Mesenchymal stem cell (in vitro differentiated cells and primary cell): ENCODE data around the gene SLAMF8.

Experiments used
- DNase-seq: peaks from one replicate; pipeline ENCODE4 v3.0.0-alpha.2; 2013
- H2AFZ ChIP-seq: one replicate; pipeline ENCODE4 v1.6.1; 2013; ENCODE audit warnings: low read depth, mild to moderate bottlenecking, control low read depth, inconsistent platforms, low read length, moderate library complexity
- H2AK5ac ChIP-seq: 2 replicates; pipeline ENCODE4 v1.6.1; 2013; ENCODE audit warnings: low read length, moderate library complexity, mild to moderate bottlenecking, inconsistent platforms; ENCODE audit not compliant: severe bottlenecking
- H2BK120ac ChIP-seq: one replicate; pipeline ENCODE4 v1.6.1; 2013; ENCODE audit warnings: low read depth, mild to moderate bottlenecking, inconsistent platforms, low read length, moderate library complexity
- H2BK12ac ChIP-seq, 2 experiments: one replicate each; pipeline ENCODE4 v1.6.1; 2013; ENCODE audit warnings: inconsistent platforms in 2 of 2, low read length in 2 of 2, mild to moderate bottlenecking in 2 of 2, moderate library complexity in 2 of 2, control low read depth in 1 of 2
- H2BK15ac ChIP-seq: one replicate; pipeline ENCODE4 v1.6.1; 2013; ENCODE audit warnings: mild to moderate bottlenecking, low read depth, inconsistent platforms; ENCODE audit not compliant: poor library complexity, severe bottlenecking
- H2BK5ac ChIP-seq: 2 replicates; pipeline ENCODE4 v1.6.1; 2013; ENCODE audit warnings: low read depth, mild to moderate bottlenecking, low read length, control low read depth, inconsistent platforms; ENCODE audit not compliant: poor library complexity, severe bottlenecking
- H3K14ac ChIP-seq, 2 experiments: one replicate each; pipeline ENCODE4 v1.6.1; 2013; ENCODE audit warnings: inconsistent platforms in 2 of 2, low read length in 2 of 2, control low read depth in 1 of 2, mild to moderate bottlenecking in 1 of 2, moderate library complexity in 1 of 2
- H3K18ac ChIP-seq, 2 experiments: one replicate each; pipeline ENCODE4 v1.6.1; 2013; ENCODE audit warnings: inconsistent platforms in 2 of 2, low read length in 2 of 2, control low read depth in 1 of 2, low read depth in 1 of 2, mild to moderate bottlenecking in 1 of 2
- H3K23ac ChIP-seq, 2 experiments: one replicate each; pipeline ENCODE4 v1.6.1; 2013; ENCODE audit warnings: inconsistent platforms in 2 of 2, low read length in 2 of 2, mild to moderate bottlenecking in 2 of 2, moderate library complexity in 2 of 2, control low read depth in 1 of 2
- H3K27ac ChIP-seq: 2 replicates; pipeline ENCODE4 v1.5.1; 2013; ENCODE audit warnings: mild to moderate bottlenecking, moderate library complexity, low read length, control low read depth, inconsistent platforms; ENCODE audit not compliant: poor library complexity, severe bottlenecking
- H3K27me3 ChIP-seq, 2 experiments: 2 replicates each; pipeline versions ENCODE4 v1.6.1 to v1.7.0; 2013; ENCODE audit warnings: low read length in 2 of 2, mild to moderate bottlenecking in 2 of 2, moderate library complexity in 2 of 2, control low read depth in 1 of 2, inconsistent platforms in 1 of 2; ENCODE audit not compliant: control insufficient read depth in 1 of 2, insufficient read depth in 1 of 2
- H3K36me3 ChIP-seq, 2 experiments: 2 replicates each; pipeline versions ENCODE4 v1.6.1 to v1.7.0; 2013; ENCODE audit warnings: low read length in 2 of 2, control low read depth in 1 of 2, inconsistent platforms in 1 of 2, low read depth in 1 of 2, mild to moderate bottlenecking in 1 of 2; ENCODE audit not compliant: insufficient read depth in 2 of 2, control insufficient read depth in 1 of 2
- H3K4ac ChIP-seq, 2 experiments: one replicate each; pipeline ENCODE4 v1.6.1; 2013; ENCODE audit warnings: inconsistent platforms in 2 of 2, low read length in 2 of 2, mild to moderate bottlenecking in 2 of 2, moderate library complexity in 2 of 2, control low read depth in 1 of 2, low read depth in 1 of 2
- H3K4me1 ChIP-seq: 2 replicates; pipeline ENCODE4 v1.6.1; 2013; ENCODE audit warnings: low read depth, low read length, control low read depth; ENCODE audit not compliant: control insufficient read depth, insufficient read depth
- H3K4me2 ChIP-seq: 2 replicates; pipeline ENCODE4 v1.6.1; 2013; ENCODE audit warnings: low read length, mild to moderate bottlenecking, inconsistent platforms; ENCODE audit not compliant: poor library complexity, severe bottlenecking
- H3K4me3 ChIP-seq, 2 experiments: 2 replicates each; pipeline versions ENCODE4 v1.5.1 to v1.7.0; 2013; ENCODE audit warnings: low read length in 2 of 2, mild to moderate bottlenecking in 2 of 2, control low read depth in 1 of 2, low read depth in 1 of 2; ENCODE audit not compliant: insufficient read depth in 1 of 2
- H3K79me1 ChIP-seq: replicated peaks from 2 replicates; pipeline ENCODE4 v1.6.1; 2013; ENCODE audit warnings: mild to moderate bottlenecking, control low read depth, low read length, inconsistent platforms; ENCODE audit not compliant: poor library complexity, severe bottlenecking
- H3K9ac ChIP-seq: 2 replicates; pipeline ENCODE4 v1.7.0; 2013; ENCODE audit warnings: mild to moderate bottlenecking, low read length, moderate library complexity
- H3K9me3 ChIP-seq: 2 replicates; pipeline ENCODE4 v1.7.0; 2013; ENCODE audit warnings: mild to moderate bottlenecking, low read length; ENCODE audit not compliant: control insufficient read depth
- H4K8ac ChIP-seq: one replicate; pipeline ENCODE4 v1.6.1; 2013; ENCODE audit warnings: inconsistent platforms, mild to moderate bottlenecking, low read length, moderate library complexity
- H4K91ac ChIP-seq: one replicate; pipeline ENCODE4 v1.6.1; 2013; ENCODE audit warnings: mild to moderate bottlenecking, low read length, inconsistent platforms
- WGBS: methylation state at CpG from one replicate; pipeline ENCODE4 v1.1.7; 2013; ENCODE audit warnings: mixed read lengths; 5-methylcytosine and 5-hydroxymethylcytosine counted together

Gene SLAMF8

GRCh38 chr1:159802111-159802510 lies 24.6 kb upstream of the SLAMF8 start, which contains the start of gene FCRL6:
FCRL6 (plus strand) TSS chr1:159802360; CDS start chr1:159802425, 65 bp downstream.
- 89% methylated on average over 6 of the region's 8 CpGs for WGBS
- H3K4ac ChIP-seq: no peak within 1 kb of the TSS
- no peak within 1 kb of the TSS for H4K8ac ChIP-seq
- H2AK5ac ChIP-seq: no peak within 1 kb of the TSS
- no peaks in the 10 kb centered on the region for H3K9me3 ChIP-seq
- no peak within 1 kb of the TSS for H3K9ac ChIP-seq
- no peak within 1 kb of the TSS for H3K27ac ChIP-seq
- no peak within 1 kb of the TSS for H3K4me2 ChIP-seq
- no peak within 1 kb of the TSS for H2BK120ac ChIP-seq
- no peak within 1 kb of the TSS for H3K23ac ChIP-seq
- no peak within 1 kb of the TSS for H2BK12ac ChIP-seq
- H3K14ac ChIP-seq: no peak within 1 kb of the TSS
- H3K4me3 ChIP-seq: no peak within 1 kb of the TSS
- peaks cover 0 to 3% of the 10 kb centered on the region in 2 experiments for H3K27me3 ChIP-seq
- H2AFZ ChIP-seq: no peak within 1 kb of the TSS
- DNase-seq: no peak
- H2BK15ac ChIP-seq: no peak within 1 kb of the TSS
- no peak within 1 kb of the TSS for H4K91ac ChIP-seq
- H3K79me1 ChIP-seq: no peaks in the 10 kb centered on the region
- peaks cover 4% of the 10 kb centered on the region for H3K4me1 ChIP-seq
- no peaks in the 10 kb centered on the region for H3K36me3 ChIP-seq
- no peak within 1 kb of the TSS for H3K18ac ChIP-seq
- H2BK5ac ChIP-seq: no peak within 1 kb of the TSS

- no peak overlapping the region for H3K4me3 ChIP-seq
- H3K27ac ChIP-seq: no peak overlapping the region
- H2BK5ac ChIP-seq: no peak overlapping the region
- H3K9me3 ChIP-seq: no peaks in the 10 kb centered on the region
- peaks cover 4% of the 10 kb centered on the region for H3K4me1 ChIP-seq
- WGBS: 71% methylated on average over 7 of the region's 7 CpGs
- H4K91ac ChIP-seq: no peak overlapping the region
- H3K4me2 ChIP-seq: no peak overlapping the region
- H3K23ac ChIP-seq: no peak overlapping the region
- no peak overlapping the region for H3K18ac ChIP-seq
- no peaks in the 10 kb centered on the region for H3K79me1 ChIP-seq
- H2AFZ ChIP-seq: no peak overlapping the region
- H3K9ac ChIP-seq: no peak overlapping the region
- no peak overlapping the region for H2BK12ac ChIP-seq
- no peak overlapping the region for H2BK15ac ChIP-seq
- DNase-seq: no peak
- H3K27me3 ChIP-seq: peaks cover 0 to 8% of the 10 kb centered on the region in 2 experiments
- H2BK120ac ChIP-seq: no peak overlapping the region
- H2AK5ac ChIP-seq: no peak overlapping the region
- no peaks in the 10 kb centered on the region for H3K36me3 ChIP-seq
- no peak overlapping the region for H4K8ac ChIP-seq
- no peak overlapping the region for H3K14ac ChIP-seq
- H3K4ac ChIP-seq: no peak overlapping the region
Observed at GRCh38 chr1:159803956-159804689, 22.6 kb upstream of the SLAMF8 start.

- Histone ChIP-seq H3K36me3 (no peaks in the 10 kb centered on the region), H2AK5ac (no peak overlapping the region), H3K4me3 (no peak overlapping the region), H2BK12ac (no peak overlapping the region), H3K79me1 (no peaks in the 10 kb centered on the region), H2BK120ac (no peak overlapping the region), H3K27ac (no peak overlapping the region), H3K9me3 (no peaks in the 10 kb centered on the region), H3K27me3 (peaks cover 0 to 8% of the 10 kb centered on the region in 2 experiments), H3K4me1 (peaks cover 2% of the 10 kb centered on the region), H2BK15ac (no peak overlapping the region), H2BK5ac (no peak overlapping the region), H3K9ac (no peak overlapping the region), H4K8ac (no peak overlapping the region), H3K4me2 (no peak overlapping the region), H2AFZ (no peak overlapping the region), H3K14ac (no peak overlapping the region), H3K18ac (no peak overlapping the region), H3K23ac (no peak overlapping the region), H3K4ac (no peak overlapping the region), H4K91ac (no peak overlapping the region)
- WGBS: 57% methylated on average over 2 of the region's 2 CpGs
- no peak for DNase-seq
Observed at GRCh38 chr1:159804924-159805323, 21.7 kb upstream of the SLAMF8 start.

GRCh38 chr1:159815926-159816325 lies 10.7 kb upstream of the SLAMF8 start:
- H3K27ac ChIP-seq: no peak overlapping the region
- H3K4ac ChIP-seq: no peak overlapping the region
- no peak for DNase-seq
- no peaks in the 10 kb centered on the region for H3K9me3 ChIP-seq
- no peak overlapping the region for H2BK120ac ChIP-seq
- H2AK5ac ChIP-seq: no peak overlapping the region
- no peak overlapping the region for H3K4me2 ChIP-seq
- H3K14ac ChIP-seq: no peak overlapping the region
- H3K4me3 ChIP-seq: no peak overlapping the region
- H4K8ac ChIP-seq: no peak overlapping the region
- H3K18ac ChIP-seq: no peak overlapping the region
- H2BK12ac ChIP-seq: no peak overlapping the region
- no peaks in the 10 kb centered on the region for H3K36me3 ChIP-seq
- H2AFZ ChIP-seq: no peak overlapping the region
- peaks cover 10 to 25% of the 10 kb centered on the region in 2 experiments for H3K27me3 ChIP-seq
- no peaks in the 10 kb centered on the region for H3K4me1 ChIP-seq
- no peak overlapping the region for H3K9ac ChIP-seq
- no peak overlapping the region for H4K91ac ChIP-seq
- no peak overlapping the region for H2BK5ac ChIP-seq
- no peaks in the 10 kb centered on the region for H3K79me1 ChIP-seq
- H2BK15ac ChIP-seq: no peak overlapping the region
- 98% methylated on average over 8 of the region's 8 CpGs for WGBS
- H3K23ac ChIP-seq: no peak overlapping the region
